Measurements from ENCODE around the gene FBN2. TPM values are rescaled to one million over a fixed set of nuclear protein-coding genes. Genes with fewer than 3 reads are reported as not detected.

Gene FBN2
- total RNA-seq, 1 experiment from 2014 or later: 0.42 TPM

DNA sequence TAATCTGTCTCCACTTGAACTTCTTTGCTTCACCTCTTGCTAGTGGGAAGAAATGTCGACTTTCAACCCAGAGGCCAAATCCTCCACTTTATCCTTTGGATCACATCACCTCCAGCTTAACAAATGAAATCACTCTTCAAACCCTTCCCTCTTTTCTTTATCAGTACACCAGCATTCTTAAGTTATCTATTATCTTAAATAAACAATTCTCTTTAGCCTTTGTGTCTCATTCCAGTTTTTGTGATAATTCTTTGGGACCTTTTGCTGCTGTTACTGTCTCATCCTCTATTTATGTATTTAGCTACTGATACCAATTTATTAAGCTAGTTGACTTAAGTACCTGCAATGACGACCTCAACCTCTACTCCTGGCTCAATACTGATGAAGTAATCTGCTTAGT lies 28.1 kb upstream of the FBN2 start:
- no peaks in the 10 kb centered on the region for H3K9me3 ChIP-seq (ENCODE audit: control insufficient read depth in 1 of 2, insufficient read depth in 1 of 2, low read depth in 1 of 2, low read length in 2 of 2)
- H3K4me3 ChIP-seq (replicated peaks in 1 of 2; ENCODE audit: low read depth in 1 of 2, low read length in 2 of 2): no peak overlapping the region
- ChIA-PET RAD21 (ENCODE audit: low non-redundant PET in 1 of 2, low total read pairs in 2 of 2, uncharacterized antibody in 2 of 2, unreplicated experiment in 2 of 2) (no interaction called here), POLR2A (no interaction called here), CTCF (no interaction called here)
- ATAC-seq (no peak), DNase-seq (ENCODE audit: low read depth, low spot score) (no peak)
- TF ChIP-seq, protein P1, sequence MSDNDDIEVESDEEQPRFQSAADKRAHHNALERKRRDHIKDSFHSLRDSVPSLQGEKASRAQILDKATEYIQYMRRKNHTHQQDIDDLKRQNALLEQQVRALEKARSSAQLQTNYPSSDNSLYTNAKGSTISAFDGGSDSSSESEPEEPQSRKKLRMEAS (IDR thresholded peaks at IDR 0.05): no peak
- H3K27ac ChIP-seq (ENCODE audit: low read depth, low read length): no peak overlapping the region
- no peaks in the 10 kb centered on the region for H4K20me1 ChIP-seq (ENCODE audit: insufficient read depth)
- H3K79me2 ChIP-seq (ENCODE audit: insufficient read depth, low read length): no peaks in the 10 kb centered on the region
- H3K36me3 ChIP-seq (ENCODE audit: control insufficient read depth in 1 of 2, insufficient read depth in 2 of 2, low read length in 2 of 2): no peaks in the 10 kb centered on the region
- BruUV-seq (replicated peaks): no TSS peak
- no peaks in the 10 kb centered on the region for H3K4me1 ChIP-seq (ENCODE audit: control insufficient read depth in 1 of 2, insufficient read depth in 2 of 2, low read length in 2 of 2)
- H3K27me3 ChIP-seq (ENCODE audit: insufficient read depth, low read length): no peaks in the 10 kb centered on the region
- no peaks in the 10 kb centered on the region for H3K9me2 ChIP-seq (ENCODE audit: insufficient read depth)
- no peak overlapping the region for H3K9ac ChIP-seq (ENCODE audit: low read length)
- intact Hi-C loops (cut with micrococcal nuclease): no loop called here
- H2AFZ ChIP-seq (ENCODE audit: low read depth, low read length, poor library complexity, severe bottlenecking): no peak overlapping the region
- no peak overlapping the region for H3K4me2 ChIP-seq (ENCODE audit: low read length)

DNA sequence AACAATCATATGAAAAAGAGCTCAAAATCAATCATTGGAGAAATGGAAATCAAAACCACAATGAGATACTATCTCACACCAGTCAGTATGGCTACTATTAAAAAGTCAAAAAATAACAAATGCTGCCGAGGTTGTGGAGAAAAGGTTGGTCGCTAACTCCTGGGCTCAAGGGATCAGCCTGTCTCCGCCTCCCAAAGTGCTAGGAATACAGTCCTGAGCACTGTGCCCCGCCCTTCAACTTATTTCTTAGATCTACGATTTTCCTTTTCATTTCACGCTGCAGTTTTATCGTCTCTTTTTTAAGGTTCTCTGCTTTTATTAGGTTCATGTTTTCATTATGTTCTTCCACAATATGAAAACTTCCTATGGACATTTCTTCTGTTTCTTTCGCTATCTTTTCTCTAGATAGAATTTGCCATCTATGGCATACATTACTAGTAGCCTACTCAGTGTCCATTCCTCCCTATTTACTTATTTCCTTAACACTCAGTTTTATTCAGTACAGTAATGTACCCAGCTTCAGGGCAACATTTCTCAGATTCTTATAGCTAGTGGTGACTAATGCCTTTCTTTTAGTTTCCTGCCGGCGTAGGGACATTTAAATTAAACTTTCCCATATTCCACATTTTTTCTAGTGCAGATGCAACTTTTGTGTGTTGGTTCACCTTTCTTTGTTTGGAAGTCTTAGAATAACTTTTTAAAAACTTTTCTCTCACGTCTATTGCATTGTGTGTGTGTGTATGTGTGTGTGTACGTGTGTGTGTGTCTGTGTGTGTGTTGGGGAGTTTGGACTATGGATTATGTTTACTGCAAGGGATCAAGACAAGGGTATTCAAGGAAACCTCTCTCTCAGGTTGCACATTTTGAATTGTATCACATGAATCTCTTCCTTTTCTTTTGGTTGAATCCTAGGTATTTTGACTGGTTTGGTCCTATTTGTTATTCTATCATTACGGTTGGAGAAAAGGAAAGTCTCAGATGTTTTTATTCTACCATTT lies 21.6 kb upstream of the FBN2 start:
- POLR2A ChIA-PET: no interaction called here
- no peak overlapping the region for H3K27ac ChIP-seq (ENCODE audit: low read depth, low read length)
- H4K20me1 ChIP-seq (ENCODE audit: insufficient read depth): no peaks in the 10 kb centered on the region
- no TSS peak for BruUV-seq (replicated peaks)
- ATAC-seq (no peak), DNase-seq (ENCODE audit: low read depth, low spot score) (no peak)
- no peaks in the 10 kb centered on the region for H3K27me3 ChIP-seq (ENCODE audit: insufficient read depth, low read length)
- H3K9ac ChIP-seq (ENCODE audit: low read length): no peak overlapping the region
- no peak overlapping the region for H3K4me2 ChIP-seq (ENCODE audit: low read length)
- no peaks in the 10 kb centered on the region for H3K9me2 ChIP-seq (ENCODE audit: insufficient read depth)
- no peaks in the 10 kb centered on the region for H3K36me3 ChIP-seq (ENCODE audit: control insufficient read depth in 1 of 2, insufficient read depth in 2 of 2, low read length in 2 of 2)
- no peak overlapping the region for H2AFZ ChIP-seq (ENCODE audit: low read depth, low read length, poor library complexity, severe bottlenecking)
- H3K79me2 ChIP-seq (ENCODE audit: insufficient read depth, low read length): no peaks in the 10 kb centered on the region
- H3K4me1 ChIP-seq (ENCODE audit: control insufficient read depth in 1 of 2, insufficient read depth in 2 of 2, low read length in 2 of 2): no peaks in the 10 kb centered on the region
- no peaks in the 10 kb centered on the region for H3K9me3 ChIP-seq (ENCODE audit: control insufficient read depth in 1 of 2, insufficient read depth in 1 of 2, low read depth in 1 of 2, low read length in 2 of 2)
- intact Hi-C loops (cut with micrococcal nuclease): no loop called here
- RAD21 ChIA-PET (ENCODE audit: low non-redundant PET in 1 of 2, low total read pairs in 2 of 2, uncharacterized antibody in 2 of 2, unreplicated experiment in 2 of 2): no interaction called here
- no peak overlapping the region for H3K4me3 ChIP-seq (replicated peaks in 1 of 2; ENCODE audit: low read depth in 1 of 2, low read length in 2 of 2)
- CTCF ChIA-PET: no interaction called here
- no peak for TF ChIP-seq POLR2A (IDR thresholded peaks at IDR 0.05; ENCODE audit: borderline replicate concordance, extremely low read depth, insufficient read depth, insufficient read length)
- TF ChIP-seq SRF (IDR thresholded peaks at IDR 0.05; ENCODE audit: low read depth): no peak
- TF ChIP-seq, protein P2, sequence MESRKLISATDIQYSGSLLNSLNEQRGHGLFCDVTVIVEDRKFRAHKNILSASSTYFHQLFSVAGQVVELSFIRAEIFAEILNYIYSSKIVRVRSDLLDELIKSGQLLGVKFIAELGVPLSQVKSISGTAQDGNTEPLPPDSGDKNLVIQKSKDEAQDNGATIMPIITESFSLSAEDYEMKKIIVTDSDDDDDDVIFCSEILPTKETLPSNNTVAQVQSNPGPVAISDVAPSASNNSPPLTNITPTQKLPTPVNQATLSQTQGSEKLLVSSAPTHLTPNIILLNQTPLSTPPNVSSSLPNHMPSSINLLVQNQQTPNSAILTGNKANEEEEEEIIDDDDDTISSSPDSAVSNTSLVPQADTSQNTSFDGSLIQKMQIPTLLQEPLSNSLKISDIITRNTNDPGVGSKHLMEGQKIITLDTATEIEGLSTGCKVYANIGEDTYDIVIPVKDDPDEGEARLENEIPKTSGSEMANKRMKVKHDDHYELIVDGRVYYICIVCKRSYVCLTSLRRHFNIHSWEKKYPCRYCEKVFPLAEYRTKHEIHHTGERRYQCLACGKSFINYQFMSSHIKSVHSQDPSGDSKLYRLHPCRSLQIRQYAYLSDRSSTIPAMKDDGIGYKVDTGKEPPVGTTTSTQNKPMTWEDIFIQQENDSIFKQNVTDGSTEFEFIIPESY (IDR thresholded peaks at IDR 0.05; ENCODE audit: extremely low read depth, insufficient replicate concordance, low read length): no peak
- no peak for TF ChIP-seq CEBPB (IDR thresholded peaks at IDR 0.05; ENCODE audit: low read depth)
- TF ChIP-seq, protein P3, sequence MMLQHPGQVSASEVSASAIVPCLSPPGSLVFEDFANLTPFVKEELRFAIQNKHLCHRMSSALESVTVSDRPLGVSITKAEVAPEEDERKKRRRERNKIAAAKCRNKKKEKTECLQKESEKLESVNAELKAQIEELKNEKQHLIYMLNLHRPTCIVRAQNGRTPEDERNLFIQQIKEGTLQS (IDR thresholded peaks at IDR 0.05): no peak
- TF ChIP-seq EGR1 (IDR thresholded peaks at IDR 0.05; ENCODE audit: low read depth): no peak
- TF ChIP-seq ELF1 (IDR thresholded peaks at IDR 0.05; ENCODE audit: borderline replicate concordance, low read depth): no peak
- no peak for TF ChIP-seq JUND (IDR thresholded peaks at IDR 0.05)
- TF ChIP-seq FOSL1 (IDR thresholded peaks at IDR 0.05; ENCODE audit: low read depth): no peak
- TF ChIP-seq, protein P4, sequence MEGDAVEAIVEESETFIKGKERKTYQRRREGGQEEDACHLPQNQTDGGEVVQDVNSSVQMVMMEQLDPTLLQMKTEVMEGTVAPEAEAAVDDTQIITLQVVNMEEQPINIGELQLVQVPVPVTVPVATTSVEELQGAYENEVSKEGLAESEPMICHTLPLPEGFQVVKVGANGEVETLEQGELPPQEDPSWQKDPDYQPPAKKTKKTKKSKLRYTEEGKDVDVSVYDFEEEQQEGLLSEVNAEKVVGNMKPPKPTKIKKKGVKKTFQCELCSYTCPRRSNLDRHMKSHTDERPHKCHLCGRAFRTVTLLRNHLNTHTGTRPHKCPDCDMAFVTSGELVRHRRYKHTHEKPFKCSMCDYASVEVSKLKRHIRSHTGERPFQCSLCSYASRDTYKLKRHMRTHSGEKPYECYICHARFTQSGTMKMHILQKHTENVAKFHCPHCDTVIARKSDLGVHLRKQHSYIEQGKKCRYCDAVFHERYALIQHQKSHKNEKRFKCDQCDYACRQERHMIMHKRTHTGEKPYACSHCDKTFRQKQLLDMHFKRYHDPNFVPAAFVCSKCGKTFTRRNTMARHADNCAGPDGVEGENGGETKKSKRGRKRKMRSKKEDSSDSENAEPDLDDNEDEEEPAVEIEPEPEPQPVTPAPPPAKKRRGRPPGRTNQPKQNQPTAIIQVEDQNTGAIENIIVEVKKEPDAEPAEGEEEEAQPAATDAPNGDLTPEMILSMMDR (IDR thresholded peaks at IDR 0.05 in 2 of 3, conservative IDR thresholded peaks at IDR 0.05 in 1 of 3; ENCODE audit: borderline replicate concordance in 1 of 3, insufficient read depth in 1 of 3, low read depth in 2 of 3, low read length in 2 of 3): no peak
- no peak for TF ChIP-seq POLR2AphosphoS5 (IDR thresholded peaks at IDR 0.05; ENCODE audit: low read depth, low read length)
- TF ChIP-seq RAD21 (IDR thresholded peaks at IDR 0.05; ENCODE audit: low read depth): no peak
- TF ChIP-seq SP1 (IDR thresholded peaks at IDR 0.05; ENCODE audit: low read depth): no peak
- TF ChIP-seq, protein P1 (IDR thresholded peaks at IDR 0.05): no peak
- TF ChIP-seq TCF7L2 (IDR thresholded peaks at IDR 0.05; ENCODE audit: borderline replicate concordance, extremely low read depth, insufficient read depth, insufficient read length): no peak
- TF ChIP-seq CBX3 (IDR thresholded peaks at IDR 0.05; ENCODE audit: low read depth): no peak
